ENCODE data around the gene SLC47A1. TPM values are rescaled to one million over a fixed set of nuclear protein-coding genes. Genes with fewer than 3 reads are reported as not detected.
A peak's percentile ranks its signal among the peaks of the same experiment; 100 is the strongest.
"Not testable (repeated sequence)": the region's sequence is repeated elsewhere in the genome, so short reads cannot be mapped to it uniquely, and the experiment has no call there.

SLC47A1 gene
- total and polyA plus RNA-seq, 10 of the 15 experiments (the other 5 are each of a cell fraction or from before 2014, with no cell fraction given), result 0.41 TPM; not detected in 9

DNA sequence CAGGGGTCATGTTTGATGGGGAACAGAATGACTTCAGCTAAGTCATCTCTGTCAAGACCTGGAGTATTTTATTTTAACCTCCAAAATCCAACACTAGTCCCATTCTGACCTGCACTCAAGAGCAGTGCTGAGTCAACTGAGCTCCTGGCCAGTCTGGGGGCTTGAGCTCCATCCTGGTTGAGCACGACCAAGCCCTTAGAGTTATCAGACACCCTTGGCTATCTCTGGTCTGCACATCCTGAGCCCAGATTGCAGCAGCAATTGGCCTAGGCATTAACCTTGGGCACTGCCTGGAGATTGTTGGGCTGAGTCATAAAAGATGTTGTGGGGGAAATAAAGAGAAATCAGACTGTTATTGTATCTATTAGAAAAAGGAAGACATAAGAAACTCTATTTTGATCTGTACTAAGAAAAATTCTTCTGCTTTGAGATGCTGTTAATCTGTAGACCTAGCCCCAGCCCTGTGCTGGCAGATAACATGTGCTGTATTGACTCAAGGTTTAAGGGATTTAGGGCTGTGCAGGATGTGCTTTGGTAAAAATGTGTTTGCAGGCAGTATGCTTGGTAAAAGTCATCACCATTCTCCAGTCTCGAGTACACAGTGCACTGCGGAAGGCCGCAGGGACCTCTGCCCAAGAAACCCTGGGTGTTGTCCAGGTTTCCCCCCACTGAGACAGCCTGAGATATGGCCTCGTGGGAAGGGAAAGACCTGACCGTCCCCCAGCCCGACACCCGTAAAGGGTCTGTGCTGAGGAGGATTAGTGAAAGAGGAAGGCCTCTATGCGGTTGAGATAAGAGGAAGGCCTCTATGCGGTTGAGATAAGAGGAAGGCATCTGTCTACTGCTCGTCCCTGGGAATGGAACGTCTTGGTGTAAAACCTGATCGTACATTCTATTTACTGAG, 14.0 kb upstream of the SLC47A1 start:
- H3K79me2 ChIP-seq (ENCODE audit: control insufficient read depth, insufficient read depth, low read length); H4K20me1 ChIP-seq (ENCODE audit: control insufficient read depth, insufficient read depth); in situ Hi-C loops (cut with MboI); H3K9ac ChIP-seq (ENCODE audit: control insufficient read depth, insufficient read depth, low read length); H3K27ac ChIP-seq (ENCODE audit: control insufficient read depth, insufficient read depth); POLR2A ChIA-PET; H3K36me3 ChIP-seq (ENCODE audit: control insufficient read depth in 2 of 2, insufficient read depth in 2 of 2, low read length in 1 of 2); H3K27me3 ChIP-seq (replicated peaks in 1 of 2; ENCODE audit: control insufficient read depth in 2 of 2, insufficient read depth in 2 of 2, low read length in 1 of 2); H2AFZ ChIP-seq (ENCODE audit: control insufficient read depth, low read depth, low read length); H3K4me2 ChIP-seq (ENCODE audit: control insufficient read depth, insufficient read depth); RAD21 ChIA-PET (ENCODE audit: unreplicated experiment); BruUV-seq (replicated peaks); ATAC-seq; H3K4me3 ChIP-seq; H3K4me1 ChIP-seq (ENCODE audit: control insufficient read depth, insufficient read depth, low read length); DNase-seq (ENCODE audit: low read depth, low spot score); intact Hi-C loops (cut with micrococcal nuclease; ENCODE audit: unreplicated experiment); SMC1A ChIA-PET (ENCODE audit: uncharacterized antibody, unreplicated experiment); H3K9me3 ChIP-seq (replicated peaks; ENCODE audit: control insufficient read depth, insufficient read depth, low read length): not testable (repeated sequence)
- 0 out of 2 replicates have a peak, but pooled peaks have one; percentile 7 for TF ChIP-seq SPI1 (IDR thresholded peaks at IDR 0.05; ENCODE audit: borderline replicate concordance, insufficient read depth, low read depth, low read length)
- peak; percentile 61 for FAIRE-seq
- 20% methylated on average over 13 of the region's 13 CpGs for whole genome bisulfite sequencing (ENCODE audit: insufficient coverage, insufficient replicate concordance, low lambda C conversion rate, missing lambda C conversion rate)
- CTCF ChIA-PET, result interaction anchor here (1.1 kb wide), 1 partner anchor 126 kb away, joined by 4 read pairs; no protein-coding TSS in a partner anchor

GRCh38 chr17:19520641-19521040, 13.0 kb upstream of the SLC47A1 start:
- Histone ChIP-seq H2AFZ (ENCODE audit: control insufficient read depth, low read depth, low read length) (no peak overlapping the region), H3K9me3 (replicated peaks; ENCODE audit: control insufficient read depth, insufficient read depth, low read length) (no peaks in the 10 kb centered on the region), H3K9ac (ENCODE audit: control insufficient read depth, insufficient read depth, low read length) (no peak overlapping the region), H3K27ac (ENCODE audit: control insufficient read depth, insufficient read depth) (no peak overlapping the region), H3K4me1 (ENCODE audit: control insufficient read depth, insufficient read depth, low read length) (no peaks in the 10 kb centered on the region), H3K4me3 (no peak overlapping the region), H4K20me1 (ENCODE audit: control insufficient read depth, insufficient read depth) (no peaks in the 10 kb centered on the region), H3K36me3 (ENCODE audit: control insufficient read depth in 2 of 2, insufficient read depth in 2 of 2, low read length in 1 of 2) (no peaks in the 10 kb centered on the region; a peak in 1 of 4 replicates), H3K27me3 (replicated peaks in 1 of 2; ENCODE audit: control insufficient read depth in 2 of 2, insufficient read depth in 2 of 2, low read length in 1 of 2) (no peaks in the 10 kb centered on the region), H3K79me2 (ENCODE audit: control insufficient read depth, insufficient read depth, low read length) (no peaks in the 10 kb centered on the region), H3K4me2 (ENCODE audit: control insufficient read depth, insufficient read depth) (no peak overlapping the region)
- in situ Hi-C loops (cut with MboI) (no loop called here), intact Hi-C loops (cut with micrococcal nuclease; ENCODE audit: unreplicated experiment) (no loop called here)
- SMC1A ChIA-PET (ENCODE audit: uncharacterized antibody, unreplicated experiment), result no interaction called here
- RAD21 ChIA-PET (ENCODE audit: unreplicated experiment), result no interaction called here
- POLR2A ChIA-PET, result no interaction called here
- 30% methylated on average over 5 of the region's 5 CpGs for WGBS (ENCODE audit: insufficient coverage, insufficient replicate concordance, low lambda C conversion rate, missing lambda C conversion rate)
- no peak for TF ChIP-seq RAD51 (IDR thresholded peaks at IDR 0.05)
- TF ChIP-seq, protein P1, sequence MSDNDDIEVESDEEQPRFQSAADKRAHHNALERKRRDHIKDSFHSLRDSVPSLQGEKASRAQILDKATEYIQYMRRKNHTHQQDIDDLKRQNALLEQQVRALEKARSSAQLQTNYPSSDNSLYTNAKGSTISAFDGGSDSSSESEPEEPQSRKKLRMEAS (IDR thresholded peaks at IDR 0.05; ENCODE audit: low read depth, low read length), result no peak
- no peak for TF ChIP-seq ZNF274 (IDR thresholded peaks at IDR 0.05; ENCODE audit: insufficient read depth, insufficient read length)
- no peak for TF ChIP-seq RUNX3 (IDR thresholded peaks at IDR 0.05; ENCODE audit: low read length)
- no peak for TF ChIP-seq KAT2A (conservative IDR thresholded peaks at IDR 0.05; ENCODE audit: control insufficient read depth, low read depth, low read length)
- no peak for TF ChIP-seq IKZF1 (conservative IDR thresholded peaks at IDR 0.05)
- TF ChIP-seq PAX5 (IDR thresholded peaks at IDR 0.05; ENCODE audit: borderline replicate concordance, low read depth, low read length), result no peak
- TF ChIP-seq NR2F1 (conservative IDR thresholded peaks at IDR 0.05), result no peak
- TF ChIP-seq, protein P2, sequence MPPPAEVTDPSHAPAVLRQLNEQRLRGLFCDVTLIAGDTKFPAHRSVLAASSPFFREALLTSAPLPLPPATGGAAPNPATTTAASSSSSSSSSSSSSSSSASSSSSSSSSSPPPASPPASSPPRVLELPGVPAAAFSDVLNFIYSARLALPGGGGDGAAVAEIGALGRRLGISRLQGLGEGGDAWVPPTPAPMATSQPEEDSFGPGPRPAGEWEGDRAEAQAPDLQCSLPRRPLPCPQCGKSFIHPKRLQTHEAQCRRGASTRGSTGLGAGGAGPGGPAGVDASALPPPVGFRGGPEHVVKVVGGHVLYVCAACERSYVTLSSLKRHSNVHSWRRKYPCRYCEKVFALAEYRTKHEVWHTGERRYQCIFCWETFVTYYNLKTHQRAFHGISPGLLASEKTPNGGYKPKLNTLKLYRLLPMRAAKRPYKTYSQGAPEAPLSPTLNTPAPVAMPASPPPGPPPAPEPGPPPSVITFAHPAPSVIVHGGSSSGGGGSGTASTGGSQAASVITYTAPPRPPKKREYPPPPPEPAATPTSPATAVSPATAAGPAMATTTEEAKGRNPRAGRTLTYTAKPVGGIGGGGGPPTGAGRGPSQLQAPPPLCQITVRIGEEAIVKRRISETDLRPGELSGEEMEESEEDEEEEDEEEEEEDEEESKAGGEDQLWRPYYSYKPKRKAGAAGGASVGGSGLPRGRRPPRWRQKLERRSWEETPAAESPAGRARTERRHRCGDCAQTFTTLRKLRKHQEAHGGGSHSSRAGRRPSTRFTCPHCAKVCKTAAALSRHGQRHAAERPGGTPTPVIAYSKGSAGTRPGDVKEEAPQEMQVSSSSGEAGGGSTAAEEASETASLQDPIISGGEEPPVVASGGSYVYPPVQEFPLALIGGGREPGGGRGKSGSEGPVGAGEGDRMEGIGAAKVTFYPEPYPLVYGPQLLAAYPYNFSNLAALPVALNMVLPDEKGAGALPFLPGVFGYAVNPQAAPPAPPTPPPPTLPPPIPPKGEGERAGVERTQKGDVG (CRISPR knock-in tag; IDR thresholded peaks at IDR 0.05), result no peak
- no peak for TF ChIP-seq SRF (IDR thresholded peaks at IDR 0.05; ENCODE audit: low read depth in 2 of 2, low read length in 2 of 2)
- TF ChIP-seq TARDBP (IDR thresholded peaks at IDR 0.05; ENCODE audit: borderline replicate concordance), result no peak
- no peak for TF ChIP-seq RAD21 (IDR thresholded peaks at IDR 0.05; ENCODE audit: insufficient read depth, low read depth, low read length)
- no peak for TF ChIP-seq IKZF2 (IDR thresholded peaks at IDR 0.05)
- no peak for TF ChIP-seq RB1 (IDR thresholded peaks at IDR 0.05; ENCODE audit: borderline replicate concordance)
- CTCF ChIA-PET, result no interaction called here
- DNase-seq (ENCODE audit: low read depth, low spot score) (no peak), ATAC-seq (no peak), FAIRE-seq (no peak)
- no TSS peak for BruUV-seq (replicated peaks)

All from GM12878 (cell line).